Inflammatory macrophage treated with lipopolysaccharide for 4 hours (primary cell): ENCODE results near the gene ZNF367.
"Not testable (repeated sequence)": the region's sequence is repeated elsewhere in the genome, so short reads cannot be mapped to it uniquely, and the experiment has no call there.

Experiments
- DNase-seq: peaks from one replicate; pipeline ENCODE4 v3.0.0-alpha.2; 2020

Gene ZNF367

DNA sequence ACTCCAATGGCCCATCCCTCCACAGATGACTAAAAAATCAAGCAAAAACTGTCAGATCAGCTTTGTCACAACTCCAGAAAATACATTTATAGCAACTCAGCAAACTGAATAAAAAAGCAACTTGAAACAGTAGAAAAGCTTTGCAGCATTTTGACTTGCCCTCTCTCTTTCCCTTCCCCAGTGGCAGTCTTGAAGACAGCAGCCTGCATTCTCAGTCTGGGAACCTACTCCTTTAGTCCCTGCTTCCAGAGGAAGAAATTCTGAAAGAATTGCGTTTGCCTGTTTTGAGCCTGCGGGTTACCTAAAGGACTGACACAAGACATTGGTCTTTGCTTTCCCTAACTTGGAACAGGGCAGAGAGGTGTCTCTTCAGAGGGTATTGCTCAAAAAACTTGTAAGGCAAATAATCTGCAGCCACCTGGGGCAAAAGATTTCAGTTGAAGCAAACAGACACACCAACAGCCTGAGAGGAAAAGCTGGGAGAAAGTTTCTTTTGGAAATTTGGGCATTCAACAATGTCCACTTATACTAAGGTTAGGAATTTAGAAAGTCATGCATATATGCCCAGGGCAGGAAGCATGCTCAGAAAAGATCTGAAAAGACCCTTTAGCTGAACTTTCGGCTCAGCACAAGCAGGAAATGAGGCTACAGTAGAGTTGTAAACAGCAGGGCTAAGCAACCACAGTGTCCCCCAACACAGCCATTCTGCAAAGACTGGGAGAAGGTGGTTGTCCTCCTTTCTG is 19.4 kb downstream of the ZNF367 start:
- DNase-seq: no peak

DNA sequence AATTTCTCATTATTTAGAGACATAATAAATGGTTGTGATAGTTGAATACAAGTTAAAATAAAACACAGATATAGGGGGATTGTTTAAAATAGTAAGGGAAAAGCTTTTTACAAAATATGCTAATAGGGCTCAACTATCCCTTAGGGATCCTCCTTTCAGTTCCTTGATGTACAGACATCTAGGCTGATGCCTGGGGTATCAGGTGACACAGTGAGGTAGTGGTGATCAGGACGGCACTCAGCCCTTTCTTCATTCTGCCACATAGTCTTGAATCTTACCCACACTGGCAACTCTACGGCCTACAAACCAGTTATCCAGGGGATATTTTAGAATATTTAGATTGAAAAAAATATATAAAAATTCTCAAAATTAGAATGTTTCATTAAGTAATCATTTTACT is 22.2 kb downstream of the ZNF367 start:
- DNase-seq: no peak

DNA sequence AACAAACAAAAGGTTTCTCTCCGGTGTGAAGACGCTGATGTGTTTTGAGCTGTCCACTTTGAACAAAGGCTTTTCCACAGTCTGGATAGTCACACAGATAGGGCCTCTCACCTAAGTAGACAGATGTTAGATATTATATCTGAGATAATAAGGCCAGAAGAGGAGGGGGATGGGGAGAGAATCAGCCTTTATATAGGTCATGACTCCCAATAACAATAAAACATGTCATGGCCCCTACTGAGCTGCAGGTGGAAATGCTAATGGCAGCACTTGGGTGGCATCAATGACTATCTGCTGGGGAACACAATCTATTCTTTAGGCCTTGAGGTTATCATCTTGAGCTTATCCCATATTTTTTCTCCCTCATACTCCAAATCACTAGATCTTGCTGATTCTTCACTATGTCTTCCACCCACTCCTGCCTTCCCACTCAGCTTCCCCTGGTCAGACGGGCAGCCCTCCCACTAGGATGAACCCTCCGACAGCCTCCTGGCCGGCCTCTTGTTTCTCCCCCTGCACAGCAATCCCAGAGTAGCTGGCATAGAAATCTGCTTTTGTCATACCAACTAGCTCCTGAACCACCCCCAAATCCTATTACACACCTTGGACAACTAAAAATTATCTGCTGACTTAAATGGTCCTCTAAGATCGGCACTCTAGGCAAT is 23.2 kb downstream of the ZNF367 start:
- no peak for DNase-seq

DNA sequence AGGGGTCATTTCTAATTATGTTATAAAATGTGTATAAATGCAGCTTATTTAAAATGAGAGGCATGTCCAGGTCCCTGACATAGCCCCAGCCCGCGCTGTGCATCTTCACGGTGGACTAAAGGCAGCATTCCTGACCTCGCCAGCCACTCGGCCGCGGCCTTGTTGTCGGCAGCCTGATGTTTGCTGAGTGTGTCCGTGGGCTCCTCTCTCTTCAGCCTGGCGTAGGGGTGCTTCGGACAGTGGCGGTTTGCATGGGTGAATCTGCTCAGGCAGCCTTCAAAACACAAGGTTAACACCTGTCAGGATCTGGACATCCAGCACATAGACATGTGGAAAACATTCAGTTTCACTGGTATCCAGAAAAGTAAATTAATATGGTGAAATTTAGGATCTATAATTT is 25.9 kb downstream of the ZNF367 start:
- DNase-seq: no peak

DNA sequence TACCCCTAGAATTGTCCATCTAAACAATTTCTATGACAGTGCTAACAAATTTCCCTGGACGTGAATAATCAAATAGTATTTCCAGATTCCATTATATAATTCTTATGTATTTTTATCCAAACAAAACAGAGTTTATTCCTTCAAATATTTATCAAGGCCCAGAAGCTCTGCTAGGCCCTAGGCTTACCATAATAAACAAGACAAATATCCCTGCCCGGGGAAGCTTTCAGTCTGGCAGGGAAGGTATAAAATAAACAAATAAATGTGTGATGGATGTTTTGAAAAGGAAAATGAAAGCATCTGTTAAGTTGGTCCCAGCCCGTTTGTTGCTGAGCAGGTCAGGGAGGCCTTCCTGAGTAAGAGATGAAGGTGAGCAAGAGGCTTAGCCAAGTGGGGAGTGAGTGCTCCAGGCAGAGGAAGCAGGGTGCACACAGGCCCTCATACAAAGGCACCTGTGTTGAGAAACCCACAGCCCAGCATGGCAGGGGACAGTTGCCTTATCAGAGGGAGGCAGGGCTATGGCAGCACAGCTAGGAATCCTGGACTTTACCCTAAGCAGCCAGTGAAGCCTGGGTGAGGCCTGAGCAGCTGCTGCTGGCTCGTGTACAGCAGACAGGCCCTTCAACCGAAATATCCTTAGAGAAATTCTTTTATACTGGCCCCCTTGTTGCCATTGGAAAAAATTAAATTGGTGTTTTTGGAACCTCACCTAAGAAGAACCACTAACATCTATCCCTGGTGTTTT is 27.0 kb downstream of the ZNF367 start:
- no peak for DNase-seq

DNA sequence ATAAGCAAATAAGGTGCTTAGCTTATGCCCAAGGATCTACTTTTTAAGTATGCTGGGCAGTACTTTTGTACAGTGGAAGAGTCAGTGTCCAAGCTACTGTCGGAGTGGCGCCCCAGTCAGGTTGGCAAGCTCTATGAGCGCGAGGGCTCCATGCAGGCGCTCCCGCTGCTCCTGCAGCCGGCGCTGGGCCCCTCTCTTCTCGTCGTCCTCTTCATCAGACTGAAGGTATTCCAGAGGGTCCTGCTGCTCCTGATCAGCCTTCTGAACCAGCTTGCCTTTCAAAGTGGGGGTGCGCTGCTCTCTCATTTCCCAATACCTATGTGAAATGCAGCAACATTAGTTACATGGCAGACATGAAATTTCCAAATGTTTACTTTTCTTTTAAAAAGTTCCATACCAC is 30.0 kb downstream of the ZNF367 start:
- no peak for DNase-seq

DNA sequence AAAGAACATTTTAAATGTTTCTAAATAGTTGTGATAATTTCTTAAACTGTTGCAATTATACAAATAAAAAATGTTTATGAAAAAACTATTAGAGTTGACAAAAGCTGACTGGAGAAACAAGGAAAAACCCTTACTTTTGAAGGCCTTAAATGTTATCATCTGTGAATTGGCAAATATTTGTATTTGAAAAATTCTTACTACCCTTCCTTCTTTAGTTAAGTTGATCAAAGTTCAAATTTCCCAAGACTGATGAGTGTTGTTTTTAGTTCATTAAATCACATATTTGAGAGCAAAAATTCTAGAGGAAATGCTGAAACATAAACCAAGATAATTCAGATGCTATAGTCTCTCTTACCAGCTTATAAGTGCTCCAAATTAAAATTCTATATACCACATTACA is 32.0 kb downstream of the ZNF367 start:
- no peak for DNase-seq

DNA sequence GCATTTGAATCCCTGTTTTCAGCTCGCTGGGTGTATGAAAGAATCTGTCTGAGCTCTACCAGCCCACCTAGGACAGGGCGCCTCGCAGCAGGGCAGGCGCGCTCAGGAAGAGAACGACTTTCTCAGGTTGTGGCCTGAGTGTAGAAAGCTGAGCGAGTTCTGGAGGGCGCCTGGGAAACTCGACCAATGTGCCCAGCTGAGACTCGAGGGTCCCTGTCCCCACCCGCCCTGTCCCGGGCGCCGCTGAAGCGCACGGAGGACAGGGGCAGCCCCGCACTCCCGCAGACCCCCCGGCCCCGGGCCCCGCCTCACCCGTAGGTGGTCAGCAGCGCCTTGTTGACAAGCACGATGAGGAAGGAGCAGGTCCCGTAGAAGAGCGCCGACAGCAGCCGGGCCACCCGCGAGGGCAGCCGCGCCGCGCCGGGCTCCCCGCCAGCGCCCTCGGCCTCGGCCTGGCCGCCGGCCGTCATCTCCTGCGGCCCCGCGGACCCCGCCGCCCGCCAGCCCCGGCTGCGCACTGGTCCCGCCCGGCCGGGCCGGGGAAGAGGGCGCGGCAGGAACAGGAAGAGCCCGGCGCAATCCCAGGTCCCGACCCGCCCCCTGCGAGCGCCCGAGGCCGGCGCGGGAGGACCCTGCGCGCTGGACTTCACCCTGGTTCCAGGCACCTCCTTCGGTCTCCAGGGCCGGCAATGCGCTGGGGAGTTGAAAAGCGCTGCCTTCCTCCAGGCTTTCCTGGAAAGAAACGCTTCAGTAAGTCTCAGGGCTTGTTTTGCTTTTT is 34.8 kb downstream of the ZNF367 start, which contains the start of gene SLC35D2:
TSS of gene SLC35D2 (minus strand) at position 547 of the 778 bp plus-strand sequence. CDS start at position 470, 77 bp downstream.
- peak; percentile 57 for DNase-seq

DNA sequence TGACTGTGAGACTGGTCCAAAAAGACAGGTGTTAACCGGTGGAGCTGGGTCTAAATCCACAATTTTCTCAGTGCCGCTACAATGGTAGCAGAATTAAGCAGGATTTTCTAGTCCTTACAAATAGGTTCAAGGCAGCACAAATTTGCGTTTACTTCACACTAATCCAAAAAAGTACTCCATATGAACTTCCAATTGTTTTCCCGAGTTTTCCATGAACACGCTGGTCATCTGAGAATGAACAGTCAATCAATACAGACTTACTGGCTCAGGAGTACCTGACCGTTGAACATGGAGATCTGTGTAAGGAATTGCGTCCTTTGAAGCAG is 35.4 kb downstream of the ZNF367 start:
- no peak for DNase-seq

DNA sequence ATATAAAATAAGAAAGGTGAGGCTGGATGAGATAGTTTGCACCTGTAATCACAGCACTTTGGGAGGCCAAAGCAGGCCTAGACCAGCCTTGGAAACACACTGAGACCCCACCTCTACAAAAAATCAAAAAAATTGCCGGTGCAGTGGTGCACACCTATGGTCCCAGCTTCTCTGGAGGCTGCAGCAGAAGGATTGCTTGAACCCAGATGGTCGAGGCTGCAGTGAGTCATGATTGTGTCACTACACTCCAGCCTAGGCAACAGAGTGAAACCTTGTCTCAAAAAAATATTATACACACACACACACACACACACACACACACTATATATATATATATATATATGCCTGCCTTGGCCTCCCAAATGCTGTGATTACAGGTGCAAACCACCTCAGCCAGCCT is 36.0 kb downstream of the ZNF367 start:
- peak; percentile 9 for DNase-seq

DNA sequence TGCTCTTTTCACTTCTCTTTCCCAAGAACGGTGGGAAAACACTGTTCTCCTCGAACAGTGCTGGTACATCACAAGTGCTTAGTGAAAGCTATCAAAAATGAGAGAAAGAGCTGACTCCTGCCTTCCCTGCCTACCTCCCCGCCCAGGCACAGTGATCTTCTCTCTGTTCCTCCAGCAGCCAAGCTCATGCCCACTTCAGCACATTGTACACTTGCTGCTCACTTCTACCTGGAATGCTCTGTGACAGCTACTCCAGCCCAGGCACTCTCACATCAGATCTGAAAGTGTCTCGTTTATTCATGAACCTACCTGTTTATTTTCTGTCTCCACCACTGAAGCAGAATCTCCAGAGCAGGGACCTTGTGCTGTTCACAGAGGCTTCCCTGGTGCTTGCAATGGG is 36.5 kb downstream of the ZNF367 start:
- DNase-seq: no peak

DNA sequence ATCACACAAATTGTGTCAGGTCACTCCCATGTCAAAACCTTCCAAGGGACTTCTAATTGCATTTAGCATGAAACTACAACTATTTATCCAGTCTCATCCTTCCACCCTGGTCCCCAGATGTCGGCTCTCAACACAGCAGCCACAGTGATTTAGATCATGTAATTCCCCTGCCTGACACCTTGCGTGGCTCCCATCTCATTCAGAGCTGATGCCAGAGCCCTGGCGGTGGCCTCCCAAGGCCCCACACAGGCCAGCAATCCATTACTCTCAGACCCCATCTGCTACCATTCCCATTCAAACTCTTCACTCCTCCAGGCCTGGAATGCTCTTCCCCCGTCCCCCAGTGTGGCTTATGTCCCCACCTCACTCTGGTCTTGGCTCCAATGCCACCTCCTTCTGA is 37.0 kb downstream of the ZNF367 start:
- no peak for DNase-seq

DNA sequence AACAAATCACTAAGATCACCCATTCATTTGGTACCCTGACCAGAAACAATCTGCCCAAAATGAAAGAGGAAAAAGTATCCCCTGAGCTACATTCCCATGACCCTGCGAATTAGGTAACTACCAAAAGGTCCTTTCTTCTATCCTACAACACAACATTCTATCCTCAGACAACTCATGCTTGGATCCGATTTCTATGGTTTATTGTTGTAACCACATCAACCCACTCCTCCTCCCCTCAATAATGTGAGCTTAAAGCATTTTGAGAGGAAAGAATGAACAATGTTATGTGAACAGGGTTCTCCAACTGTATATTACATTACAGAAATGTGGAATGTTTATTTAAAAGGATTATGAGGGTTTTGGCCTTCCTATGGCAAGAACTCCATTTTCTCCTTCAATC is 38.7 kb downstream of the ZNF367 start:
- DNase-seq: no peak

DNA sequence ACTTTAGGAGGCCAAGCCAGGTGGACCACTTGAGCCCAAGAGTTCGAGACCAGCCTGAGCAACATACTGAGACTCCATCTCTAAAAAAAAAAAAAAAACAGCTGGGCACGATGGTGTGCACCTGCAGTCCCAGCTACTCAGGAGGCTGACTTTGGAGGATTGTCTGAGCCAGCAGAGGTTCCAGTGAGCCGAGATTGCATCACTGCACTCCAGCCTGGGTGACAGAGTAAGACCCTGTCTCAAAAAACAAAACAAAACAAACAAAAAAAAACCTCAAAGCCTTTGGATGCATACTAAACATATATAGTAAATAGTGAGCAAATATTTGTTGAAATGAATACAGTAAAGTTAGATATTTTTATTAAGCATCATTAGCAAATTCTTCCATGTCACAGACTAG is 40.0 kb downstream of the ZNF367 start:
- no peak for DNase-seq

DNA sequence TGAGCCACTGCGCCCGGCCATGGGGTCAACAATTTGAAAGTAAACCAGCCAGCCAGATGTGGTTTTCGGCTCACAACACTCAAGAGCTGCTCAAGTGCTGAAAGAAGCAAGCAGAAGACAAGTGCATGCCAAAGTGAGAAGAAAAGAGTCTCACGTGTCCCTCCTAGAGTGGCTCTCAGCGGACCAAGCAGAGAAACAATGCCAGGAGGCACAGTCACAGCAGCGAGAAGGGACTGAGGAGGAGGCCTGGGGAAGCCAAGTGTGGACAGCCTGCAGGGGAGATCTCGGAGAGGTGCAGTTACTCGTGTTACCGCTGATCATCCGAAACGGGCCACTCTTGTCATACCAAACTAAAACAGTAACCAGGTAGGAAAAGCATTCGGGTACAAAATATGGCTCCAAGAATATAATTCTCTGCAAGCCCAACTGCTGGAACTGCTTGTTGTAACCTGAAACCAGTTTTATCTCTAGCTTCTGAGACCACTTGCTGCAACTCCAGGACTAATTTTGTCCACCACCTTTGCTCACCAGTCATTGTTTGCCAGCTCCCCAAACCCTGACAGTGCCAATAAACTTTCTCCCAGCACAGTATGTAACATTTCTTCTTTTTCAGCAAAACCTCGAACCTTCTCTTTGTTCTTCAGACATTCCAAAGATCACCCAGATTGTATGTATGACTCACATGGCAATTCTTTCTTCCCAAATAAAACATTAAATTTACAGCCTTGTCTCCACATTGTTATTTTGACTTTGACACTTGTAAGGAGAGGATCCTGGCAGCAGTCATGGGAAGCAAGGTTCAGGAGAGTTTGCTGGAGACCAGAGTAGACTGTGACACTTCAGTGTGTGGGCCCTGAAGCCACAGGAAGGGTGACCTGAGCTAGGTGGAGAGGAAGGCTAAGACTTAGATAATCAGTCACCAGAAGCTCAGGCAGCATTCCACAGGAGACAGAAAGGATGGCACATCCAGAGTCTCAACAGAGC is 41.0 kb downstream of the ZNF367 start:
- DNase-seq: no peak

DNA sequence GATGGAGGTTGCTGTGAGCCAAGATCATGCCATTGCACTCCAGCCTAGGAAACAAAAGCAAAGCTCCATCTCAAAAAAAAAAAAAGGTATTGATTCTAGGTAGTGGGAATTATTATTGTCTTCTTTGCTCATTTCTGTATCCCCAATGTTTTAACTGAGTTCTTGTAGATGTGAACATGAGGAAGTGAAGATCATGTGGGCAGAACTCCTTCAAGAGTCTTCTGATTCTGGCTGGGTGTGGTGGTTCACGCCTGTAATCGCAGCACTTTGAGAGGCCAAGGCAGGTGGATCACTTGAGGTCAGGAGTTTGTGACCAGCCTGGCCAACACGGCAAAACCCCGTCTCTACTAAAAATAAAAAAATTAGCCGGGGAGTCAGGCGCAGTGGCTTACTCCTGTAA is 42.7 kb downstream of the ZNF367 start:
- DNase-seq: not testable (repeated sequence)

DNA sequence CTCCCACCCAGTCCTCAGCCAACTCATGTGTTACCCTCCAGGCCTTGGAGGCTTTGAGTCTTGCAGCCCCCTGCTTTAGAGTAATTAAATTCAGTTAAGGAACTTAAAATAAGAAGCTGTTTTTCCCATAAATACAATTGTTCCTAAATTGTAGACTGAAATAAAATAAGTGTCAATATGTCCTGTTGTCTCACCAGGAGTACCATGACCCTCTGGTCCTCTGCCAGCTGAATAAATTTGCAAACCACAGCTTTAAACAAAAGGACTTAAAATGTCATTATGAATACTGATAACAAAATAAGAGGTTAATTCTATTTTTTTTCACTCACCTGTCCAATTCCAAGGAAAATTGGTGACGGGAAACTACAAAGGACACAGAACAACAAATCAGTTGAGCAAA is 50.2 kb downstream of the ZNF367 start:
- DNase-seq: no peak

DNA sequence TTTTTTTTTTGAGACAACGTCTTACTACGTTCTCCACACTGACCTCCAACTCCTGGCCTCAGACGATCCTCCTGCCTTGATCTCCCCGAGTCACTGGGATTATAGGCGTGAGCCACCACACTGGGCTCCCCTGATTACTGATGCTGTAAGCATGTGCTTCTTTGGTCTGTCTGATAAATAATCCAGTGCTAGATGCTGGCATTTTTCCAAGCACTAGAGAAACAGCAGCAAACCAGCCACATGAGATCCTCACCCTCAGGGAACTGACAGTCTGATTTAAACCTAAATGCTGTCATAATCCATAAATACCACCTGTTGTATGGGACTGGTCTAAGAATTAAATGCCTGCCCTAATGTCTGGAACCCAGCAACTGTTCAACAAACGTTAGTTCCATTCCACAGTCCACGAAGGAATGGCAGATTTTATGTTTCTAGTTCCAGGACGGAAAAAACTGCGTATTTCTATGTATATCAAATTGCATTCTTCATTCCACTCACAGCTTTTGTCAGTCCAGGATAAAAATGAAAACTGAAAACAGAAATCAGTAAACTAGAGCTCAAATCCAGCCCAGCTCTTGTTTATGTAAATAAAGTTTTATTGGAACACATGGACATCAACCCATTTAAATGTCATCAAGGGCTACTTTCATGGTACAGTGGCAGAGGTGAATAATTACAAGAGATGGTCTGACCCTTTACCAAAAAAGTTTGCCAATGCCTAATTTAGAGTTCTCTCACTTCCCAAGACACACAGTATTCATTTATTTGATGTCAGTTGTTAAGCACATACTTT is 54.8 kb downstream of the ZNF367 start:
- no peak for DNase-seq

DNA sequence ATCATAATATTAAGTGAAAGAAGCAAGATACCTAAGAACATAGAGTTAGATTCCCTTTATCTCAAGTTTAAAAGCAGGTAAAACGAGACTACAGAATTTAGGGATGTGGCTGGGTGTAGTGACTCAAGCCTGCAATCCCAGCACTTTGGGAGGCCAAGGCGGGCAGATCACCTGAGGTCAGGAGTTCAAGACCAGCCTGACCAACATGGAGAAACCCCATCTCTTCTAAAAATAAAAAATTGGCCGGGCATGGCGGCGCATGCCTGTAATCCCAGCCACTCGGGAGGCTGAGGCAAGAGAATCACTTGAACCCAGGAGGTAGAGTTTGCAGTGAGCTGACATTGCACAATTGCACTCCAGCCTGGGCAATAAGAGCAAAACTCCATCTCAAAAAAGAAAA is 56.1 kb downstream of the ZNF367 start:
- DNase-seq: not testable (repeated sequence)

DNA sequence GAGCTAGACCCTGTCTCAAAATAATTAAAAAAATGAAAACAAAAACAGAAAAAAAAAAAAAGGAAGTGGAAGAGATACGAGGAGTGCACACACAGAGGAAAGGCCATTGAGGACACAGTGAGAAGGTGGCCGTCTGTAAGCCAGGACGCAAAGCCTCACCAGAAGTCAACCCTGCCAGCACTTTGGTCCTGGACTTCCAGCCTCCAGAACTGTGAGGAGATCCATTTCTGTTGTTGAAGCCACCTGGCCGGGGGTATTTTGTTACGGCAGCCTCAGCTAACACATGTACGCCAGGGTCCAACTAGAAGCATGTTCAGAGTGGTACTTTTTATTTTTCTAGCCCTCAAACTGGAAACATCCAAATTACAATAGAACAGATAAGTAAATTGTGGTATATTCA is 56.5 kb downstream of the ZNF367 start:
- no peak for DNase-seq

DNA sequence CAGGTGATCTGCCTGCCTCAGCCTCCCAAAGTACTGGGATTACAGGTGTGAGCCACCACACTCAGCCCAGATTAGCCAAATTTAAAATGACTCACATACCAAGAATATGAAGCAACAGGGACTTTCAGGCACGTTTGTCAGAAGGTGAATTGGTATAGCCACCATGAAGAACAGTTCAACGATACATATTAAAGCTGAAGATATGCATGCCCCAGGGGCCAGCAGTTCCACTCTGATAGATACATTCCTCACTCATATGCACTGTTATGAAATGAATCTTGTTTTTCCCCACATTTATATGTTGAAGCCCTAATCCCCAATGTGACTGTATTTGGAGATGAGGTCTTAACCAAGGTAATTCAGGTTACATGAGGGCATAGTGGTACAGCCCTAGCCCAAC is 57.2 kb downstream of the ZNF367 start:
- DNase-seq: no peak
